Peyer's patch (tissue), 4 donors: ENCODE data around the gene CCL16. TPM values are rescaled to one million over a fixed set of nuclear protein-coding genes. Genes with fewer than 3 reads are reported as not detected.
"Not testable (repeated sequence)": the region's sequence is repeated elsewhere in the genome, so short reads cannot be mapped to it uniquely, and the experiment has no call there.

Source experiments
- DNase-seq, 3 donors: peaks; one replicate each; pipeline ENCODE4 v3.0.0-alpha.2; 2017 to 2019
- H3K27ac ChIP-seq, 4 donors: fragments of 200-600 bp; sonication (generic); one replicate each; pipeline ENCODE4 v1.5.1; 2016 to 2019
- H3K27me3 ChIP-seq, 2 donors: fragments of 200-600 bp; sonication (generic); one replicate each; pipeline ENCODE4 v1.5.1; 2019
- H3K36me3 ChIP-seq, 3 donors: fragments of 200-600 bp; sonication (generic); one replicate each; pipeline ENCODE4 v1.5.1; 2016 to 2019
- H3K4me1 ChIP-seq, 4 donors: fragments of 200-600 bp; sonication (generic); one replicate each; pipeline ENCODE4 v1.5.1; 2016 to 2019
- H3K4me3 ChIP-seq, 4 donors: fragments of 200-600 bp; sonication (generic); 1 replicate in 3 of 4; 2 replicates in 1 of 4; pipeline ENCODE4 v1.5.1; 2016 to 2019; ENCODE audit warnings: mild to moderate bottlenecking in 1 of 4
- H3K9me3 ChIP-seq, 4 donors: fragments of 200-600 bp; sonication (generic); one replicate each; pipeline ENCODE4 v1.5.1; 2016 to 2019; ENCODE audit warnings: mild to moderate bottlenecking in 1 of 4
- POLR2A ChIP-seq, 2 donors: fragments of 450-650 bp; IDR thresholded peaks; one replicate each; pipeline ENCODE4 v1.5.1; 2017; ENCODE audit warnings: antibody characterized with exemption in 2 of 2, mild to moderate bottlenecking in 2 of 2, moderate library complexity in 2 of 2
- total RNA-seq, 4 donors: library from RNA; depleted of rRNA; stranded (reverse); fragments of >200 nt; gene quantifications; one replicate each; pipeline ENCODE4 v1.1.0, GENCODE V29; 2016
- TF ChIP-seq, protein P1 (sequence below), 6 experiments: fragments of 450-650 bp in 4 of 6; fragments of 200-600 bp in 2 of 6; sonication (generic) in 1 of 6; IDR thresholded peaks; one replicate each; pipeline ENCODE4 v1.5.1; 2017 to 2019; ENCODE audit warnings: antibody characterized with exemption in 6 of 6, mild to moderate bottlenecking in 3 of 6, moderate library complexity in 1 of 6

Gene CCL16
- total RNA-seq, 4 donors from 2014 or later, result 0.54 to 1.1 TPM; not detected in 2

DNA sequence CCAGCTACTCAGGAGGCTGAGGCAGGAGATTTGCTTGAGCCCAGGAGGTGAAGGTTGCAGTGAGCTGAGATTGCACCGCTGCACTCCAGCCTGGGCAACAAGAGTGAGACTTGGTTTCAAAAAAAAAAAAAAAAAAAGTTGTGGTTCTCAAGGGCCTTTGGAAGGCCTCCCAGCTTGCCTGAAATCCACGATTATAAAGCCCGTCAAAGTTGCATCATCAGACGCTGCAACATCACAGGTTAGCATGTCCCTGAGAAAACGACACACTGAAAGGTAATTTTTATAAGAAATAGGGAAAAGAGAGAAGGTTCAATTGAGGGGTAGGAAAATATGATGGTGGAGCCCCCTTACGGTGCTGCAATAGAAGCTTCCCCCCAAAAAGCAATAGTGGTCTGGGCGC lies 33.2 kb downstream of the CCL16 start:
- Histone ChIP-seq H3K4me1 (no peaks in the 10 kb centered on the region), H3K9me3 (no peaks in the 10 kb centered on the region), H3K27ac (no peak overlapping the region), H3K27me3 (no peaks in the 10 kb centered on the region), H3K36me3 (no peaks in the 10 kb centered on the region), H3K4me3 (no peak overlapping the region)
- TF ChIP-seq POLR2A (IDR thresholded peaks at IDR 0.05), result no peak
- TF ChIP-seq, protein P1, sequence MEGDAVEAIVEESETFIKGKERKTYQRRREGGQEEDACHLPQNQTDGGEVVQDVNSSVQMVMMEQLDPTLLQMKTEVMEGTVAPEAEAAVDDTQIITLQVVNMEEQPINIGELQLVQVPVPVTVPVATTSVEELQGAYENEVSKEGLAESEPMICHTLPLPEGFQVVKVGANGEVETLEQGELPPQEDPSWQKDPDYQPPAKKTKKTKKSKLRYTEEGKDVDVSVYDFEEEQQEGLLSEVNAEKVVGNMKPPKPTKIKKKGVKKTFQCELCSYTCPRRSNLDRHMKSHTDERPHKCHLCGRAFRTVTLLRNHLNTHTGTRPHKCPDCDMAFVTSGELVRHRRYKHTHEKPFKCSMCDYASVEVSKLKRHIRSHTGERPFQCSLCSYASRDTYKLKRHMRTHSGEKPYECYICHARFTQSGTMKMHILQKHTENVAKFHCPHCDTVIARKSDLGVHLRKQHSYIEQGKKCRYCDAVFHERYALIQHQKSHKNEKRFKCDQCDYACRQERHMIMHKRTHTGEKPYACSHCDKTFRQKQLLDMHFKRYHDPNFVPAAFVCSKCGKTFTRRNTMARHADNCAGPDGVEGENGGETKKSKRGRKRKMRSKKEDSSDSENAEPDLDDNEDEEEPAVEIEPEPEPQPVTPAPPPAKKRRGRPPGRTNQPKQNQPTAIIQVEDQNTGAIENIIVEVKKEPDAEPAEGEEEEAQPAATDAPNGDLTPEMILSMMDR (IDR thresholded peaks at IDR 0.05), result no peak
- no peak for DNase-seq

- TF ChIP-seq, protein P1 (IDR thresholded peaks at IDR 0.05), result peak in 5 of 6 experiments; percentile 54 to 82 (median 76)
- TF ChIP-seq POLR2A (IDR thresholded peaks at IDR 0.05), result no peak
- H3K9me3 ChIP-seq, result no peaks in the 10 kb centered on the region
- H3K27ac ChIP-seq, result no peak overlapping the region
- H3K27me3 ChIP-seq, result no peaks in the 10 kb centered on the region
- no peaks in the 10 kb centered on the region for H3K36me3 ChIP-seq
- no peaks in the 10 kb centered on the region for H3K4me1 ChIP-seq
- DNase-seq, result peak; percentile 45 to 82 (median 65)
- H3K4me3 ChIP-seq, result peak overlapping the region in 2 of 4 donors; percentile 25 to 40
These were observed 34.1 kb downstream of the CCL16 start for GRCh38 chr17:35947156-35947585.

GRCh38 chr17:35944151-35944550 lies 37.1 kb downstream of the CCL16 start:
- Histone ChIP-seq H3K27ac (no peak overlapping the region), H3K4me1 (no peaks in the 10 kb centered on the region), H3K9me3 (no peaks in the 10 kb centered on the region), H3K36me3 (no peaks in the 10 kb centered on the region), H3K27me3 (no peaks in the 10 kb centered on the region), H3K4me3 (no peak overlapping the region)
- TF ChIP-seq, protein P1 (IDR thresholded peaks at IDR 0.05), result no peak
- no peak for TF ChIP-seq POLR2A (IDR thresholded peaks at IDR 0.05)
- no peak for DNase-seq

DNA sequence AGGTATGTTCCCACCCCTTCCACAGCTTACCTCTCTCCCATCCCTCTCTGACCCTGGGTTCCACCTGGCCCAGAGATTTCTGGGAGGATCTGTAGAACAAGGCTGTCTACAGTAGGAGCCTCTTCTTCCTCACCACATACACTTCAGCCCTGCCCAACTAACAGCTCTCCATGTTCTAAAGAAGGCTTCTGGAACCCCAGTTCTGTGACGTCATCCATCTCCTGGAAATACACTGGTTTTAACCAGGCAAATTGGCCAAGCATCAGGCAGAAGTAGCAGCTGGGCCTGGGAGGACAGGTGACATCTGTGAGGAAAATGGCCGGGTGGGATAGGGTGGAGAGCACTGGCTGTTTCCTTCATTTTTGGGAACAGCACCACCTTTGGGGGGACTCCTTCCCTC lies 37.8 kb downstream of the CCL16 start, which contains the start of gene LYZL6:
Gene LYZL6 (minus strand): TSS at position 177 of the 400 bp plus-strand sequence. CDS start 4,357 bp downstream, outside the sequence.
- DNase-seq, result no peak
- Histone ChIP-seq H3K9me3 (no peaks in the 10 kb centered on the region), H3K36me3 (no peaks in the 10 kb centered on the region), H3K4me3 (no peak within 1 kb of the TSS), H3K27ac (peak within 1 kb of the TSS in 1 of 4 donors; percentile 12), H3K27me3 (no peaks in the 10 kb centered on the region), H3K4me1 (no peaks in the 10 kb centered on the region)
- TF ChIP-seq, protein P1 (IDR thresholded peaks at IDR 0.05), result no peak
- TF ChIP-seq POLR2A (IDR thresholded peaks at IDR 0.05), result no peak

GRCh38 chr17:35942588-35943186 lies 38.6 kb downstream of the CCL16 start:
- peak overlapping the region in 1 of 4 donors; percentile 12 for H3K27ac ChIP-seq
- no peak for DNase-seq

DNA sequence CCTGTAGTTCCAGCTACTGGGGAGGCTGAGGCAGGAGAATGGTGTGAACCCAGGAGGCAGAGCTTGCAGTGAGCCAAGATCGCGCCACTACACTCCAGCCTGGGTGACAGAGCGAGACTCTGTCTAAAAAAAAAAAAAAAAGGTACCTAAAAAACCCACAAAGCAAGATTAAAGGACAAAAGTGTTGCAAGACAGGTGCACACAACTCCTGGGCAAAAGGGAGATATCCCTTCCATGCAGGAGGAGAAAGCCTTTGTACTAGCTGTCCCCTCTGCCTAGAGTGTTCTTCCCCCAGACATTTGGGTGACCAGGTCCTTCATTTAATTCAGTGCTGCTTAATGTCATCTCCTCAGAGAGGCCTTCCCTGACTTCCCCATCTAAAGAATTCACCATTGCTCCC lies 42.8 kb downstream of the CCL16 start:
- DNase-seq, H3K4me1 ChIP-seq, H3K4me3 ChIP-seq, H3K27ac ChIP-seq, H3K27me3 ChIP-seq, H3K9me3 ChIP-seq, H3K36me3 ChIP-seq: not testable (repeated sequence)

More at GRCh38 chr17:35942588-35943186, 38.6 kb downstream of the CCL16 start:
- H3K4me1 ChIP-seq, result no peaks in the 10 kb centered on the region
- no peaks in the 10 kb centered on the region for H3K36me3 ChIP-seq
- no peak overlapping the region for H3K4me3 ChIP-seq
- H3K27me3 ChIP-seq, result no peaks in the 10 kb centered on the region
- TF ChIP-seq, protein P1 (IDR thresholded peaks at IDR 0.05), result no peak
- TF ChIP-seq POLR2A (IDR thresholded peaks at IDR 0.05), result no peak
- H3K9me3 ChIP-seq, result no peaks in the 10 kb centered on the region
